Measurements from ENCODE around the gene ZNF574.

Gene ZNF574

GRCh38 chr19:42054205-42054604 is 21.8 kb upstream of the ZNF574 start:
- Histone ChIP-seq H3K27ac (no peak overlapping the region), H3K4me3 (no peak overlapping the region), H3K4me1 (no peaks in the 10 kb centered on the region), H3K27me3 (no peaks in the 10 kb centered on the region), H3K9me3 (no peaks in the 10 kb centered on the region), H3K36me3 (peaks cover 22 to 93% (median 24%) of the 10 kb centered on the region in 3 donors)
- TF ChIP-seq, protein P1, sequence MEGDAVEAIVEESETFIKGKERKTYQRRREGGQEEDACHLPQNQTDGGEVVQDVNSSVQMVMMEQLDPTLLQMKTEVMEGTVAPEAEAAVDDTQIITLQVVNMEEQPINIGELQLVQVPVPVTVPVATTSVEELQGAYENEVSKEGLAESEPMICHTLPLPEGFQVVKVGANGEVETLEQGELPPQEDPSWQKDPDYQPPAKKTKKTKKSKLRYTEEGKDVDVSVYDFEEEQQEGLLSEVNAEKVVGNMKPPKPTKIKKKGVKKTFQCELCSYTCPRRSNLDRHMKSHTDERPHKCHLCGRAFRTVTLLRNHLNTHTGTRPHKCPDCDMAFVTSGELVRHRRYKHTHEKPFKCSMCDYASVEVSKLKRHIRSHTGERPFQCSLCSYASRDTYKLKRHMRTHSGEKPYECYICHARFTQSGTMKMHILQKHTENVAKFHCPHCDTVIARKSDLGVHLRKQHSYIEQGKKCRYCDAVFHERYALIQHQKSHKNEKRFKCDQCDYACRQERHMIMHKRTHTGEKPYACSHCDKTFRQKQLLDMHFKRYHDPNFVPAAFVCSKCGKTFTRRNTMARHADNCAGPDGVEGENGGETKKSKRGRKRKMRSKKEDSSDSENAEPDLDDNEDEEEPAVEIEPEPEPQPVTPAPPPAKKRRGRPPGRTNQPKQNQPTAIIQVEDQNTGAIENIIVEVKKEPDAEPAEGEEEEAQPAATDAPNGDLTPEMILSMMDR (IDR thresholded peaks at IDR 0.05), result no peak
- intact Hi-C loops (cut with DNase I; ENCODE audit: low total_unique reads), result no loop called here
- no peak for DNase-seq

GRCh38 chr19:42057846-42058245 is 18.1 kb upstream of the ZNF574 start:
- intact Hi-C loops (cut with DNase I; ENCODE audit: low total_unique reads), result no loop called here
- H3K4me3 ChIP-seq, result no peak overlapping the region
- TF ChIP-seq, protein P1 (IDR thresholded peaks at IDR 0.05), result no peak
- H3K9me3 ChIP-seq, result no peaks in the 10 kb centered on the region
- no peaks in the 10 kb centered on the region for H3K27me3 ChIP-seq
- H3K4me1 ChIP-seq, result no peaks in the 10 kb centered on the region
- DNase-seq, result no peak
- H3K27ac ChIP-seq, result no peak overlapping the region
- H3K36me3 ChIP-seq, result peaks cover 24 to 93% (median 29%) of the 10 kb centered on the region in 3 donors

GRCh38 chr19:42059196-42059595 is 16.8 kb upstream of the ZNF574 start:
- TF ChIP-seq, protein P1 (IDR thresholded peaks at IDR 0.05), result no peak
- Histone ChIP-seq H3K27me3 (no peaks in the 10 kb centered on the region), H3K36me3 (peaks cover 20 to 90% (median 20%) of the 10 kb centered on the region in 3 donors), H3K27ac (no peak overlapping the region), H3K9me3 (no peaks in the 10 kb centered on the region), H3K4me3 (no peak overlapping the region), H3K4me1 (no peaks in the 10 kb centered on the region)
- no peak for DNase-seq
- intact Hi-C loops (cut with DNase I; ENCODE audit: low total_unique reads), result no loop called here

DNA sequence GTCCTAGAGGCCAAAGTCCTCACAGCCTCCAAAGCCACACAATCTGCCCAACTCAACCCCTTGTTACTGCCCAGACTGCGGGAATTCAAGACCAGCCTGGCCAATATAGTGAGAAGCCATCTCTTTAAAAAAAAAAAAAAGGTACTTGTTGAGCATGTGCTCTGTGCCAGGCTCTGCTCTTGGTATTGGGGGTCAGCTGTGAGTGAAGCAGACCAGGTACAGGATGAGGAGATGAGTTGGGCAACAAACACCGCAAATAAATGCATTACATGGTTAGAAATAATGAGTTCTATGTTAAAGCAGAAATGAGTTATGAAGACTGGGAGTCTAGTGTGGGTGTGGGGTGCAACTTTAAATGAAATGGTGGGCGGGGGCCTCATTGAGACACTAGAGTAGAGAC is 15.8 kb upstream of the ZNF574 start:
- no peak for DNase-seq
- Histone ChIP-seq H3K4me3 (no peak overlapping the region), H3K27ac (no peak overlapping the region), H3K4me1 (no peaks in the 10 kb centered on the region), H3K27me3 (no peaks in the 10 kb centered on the region), H3K9me3 (no peaks in the 10 kb centered on the region), H3K36me3 (peaks cover 21 to 89% (median 23%) of the 10 kb centered on the region in 3 donors)
- TF ChIP-seq, protein P1 (IDR thresholded peaks at IDR 0.05), result no peak
- intact Hi-C loops (cut with DNase I; ENCODE audit: low total_unique reads), result no loop called here

DNA sequence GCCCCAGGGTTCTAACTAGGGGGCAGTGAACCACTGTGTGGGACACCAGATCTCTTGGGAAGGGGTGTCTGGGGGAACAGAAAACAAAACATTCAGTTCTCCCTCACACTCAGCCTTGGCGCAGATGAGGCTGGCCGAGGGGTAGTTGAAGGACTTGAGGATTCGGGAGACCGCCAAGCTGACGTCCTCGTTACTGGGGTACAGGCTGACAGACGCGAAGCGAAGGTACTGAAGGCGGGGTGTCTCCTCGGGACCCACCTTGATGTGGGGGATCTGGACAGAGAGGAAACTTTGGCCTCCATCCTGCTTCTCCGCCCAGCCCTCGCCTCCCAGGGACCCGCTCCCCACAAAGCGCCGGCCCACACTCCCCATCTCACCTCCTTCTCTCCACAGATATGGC is 13.6 kb upstream of the ZNF574 start:
- TF ChIP-seq, protein P1 (IDR thresholded peaks at IDR 0.05), result no peak
- Histone ChIP-seq H3K9me3 (no peaks in the 10 kb centered on the region), H3K27me3 (no peaks in the 10 kb centered on the region), H3K4me3 (no peak overlapping the region), H3K36me3 (peaks cover 15 to 73% (median 31%) of the 10 kb centered on the region in 3 donors), H3K4me1 (peaks cover 0 to 4% (median under 1%) of the 10 kb centered on the region in 4 donors), H3K27ac (no peak overlapping the region)
- DNase-seq, result no peak
- intact Hi-C loops (cut with DNase I; ENCODE audit: low total_unique reads), result no loop called here

DNA sequence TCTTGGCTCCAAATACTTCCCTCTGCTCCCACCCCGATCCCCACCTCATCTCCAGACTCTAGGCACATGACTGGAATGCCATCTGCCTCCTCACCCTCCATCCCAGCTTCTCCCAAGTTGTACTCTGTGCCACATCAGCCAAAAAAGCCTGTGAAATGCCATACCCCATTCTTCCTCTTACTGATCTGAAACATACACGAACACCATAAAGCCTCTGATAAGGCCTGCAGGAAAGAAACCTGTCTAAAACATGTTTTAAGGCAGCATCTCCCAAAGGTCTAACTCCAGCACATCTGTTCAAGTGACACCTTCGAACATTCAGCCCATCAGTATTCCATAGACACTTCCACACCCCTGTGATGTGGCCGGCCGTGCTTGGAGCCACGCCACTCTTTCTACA is 11.5 kb upstream of the ZNF574 start:
- Histone ChIP-seq H3K4me3 (no peak overlapping the region), H3K9me3 (no peaks in the 10 kb centered on the region), H3K36me3 (peaks cover 15 to 57% (median 31%) of the 10 kb centered on the region in 3 donors), H3K4me1 (peaks cover 0 to 24% (median 13%) of the 10 kb centered on the region in 4 donors), H3K27ac (no peak overlapping the region), H3K27me3 (no peaks in the 10 kb centered on the region)
- intact Hi-C loops (cut with DNase I; ENCODE audit: low total_unique reads), result no loop called here
- TF ChIP-seq, protein P1 (IDR thresholded peaks at IDR 0.05), result no peak
- DNase-seq, result no peak
